OCI-LY3 (cell line): Measurements from ENCODE around the gene SLC4A1.

ENCODE experiments used
- H2AFZ ChIP-seq: fragments of 200-600, 300-600 bp; shearing (Covaris generic); 2 replicates; pipeline ENCODE4 v1.6.0; 2014; ENCODE audit warnings: antibody characterized with exemption, low read depth, low read length
- H3K27ac ChIP-seq: fragments of 200-600, 300-600 bp; sonication (generic); 2 replicates; pipeline ENCODE4 v1.5.1; 2014; ENCODE audit warnings: mild to moderate bottlenecking, low read length, moderate library complexity, mixed read lengths
- H3K27me3 ChIP-seq: fragments of 200-600, 300-600 bp; sonication (generic); 2 replicates; pipeline ENCODE4 v1.6.1; 2014; ENCODE audit warnings: low read depth, low read length, mixed read lengths
- H3K36me3 ChIP-seq: fragments of 200-600, 300-600 bp; sonication (generic); replicated peaks from 2 replicates; pipeline ENCODE3; 2014; ENCODE audit warnings: low read depth, low read length, mixed read lengths
- H3K4me1 ChIP-seq: fragments of 300-600, 200-600 bp; sonication (generic); 2 replicates; pipeline ENCODE4 v1.6.1; 2014; ENCODE audit warnings: low read length, mixed read lengths
- H3K4me2 ChIP-seq: fragments of 200-600, 300-600 bp; sonication (generic); 2 replicates; pipeline ENCODE4 v1.6.1; 2014; ENCODE audit warnings: low read length, mixed read lengths
- H3K4me3 ChIP-seq: fragments of 300-600, 200-600 bp; sonication (generic); 2 replicates; pipeline ENCODE4 v1.5.1; 2014; ENCODE audit warnings: antibody characterized with exemption, mild to moderate bottlenecking, low read length, moderate library complexity
- H3K79me2 ChIP-seq: fragments of 300-600, 200-600 bp; shearing (Covaris generic); 2 replicates; pipeline ENCODE4 v1.6.1; 2014; ENCODE audit warnings: mild to moderate bottlenecking, low read length, mixed read lengths
- H3K9ac ChIP-seq: fragments of 300-600, 200-600 bp; shearing (Covaris generic); 2 replicates; pipeline ENCODE4 v1.6.0; 2014; ENCODE audit warnings: mild to moderate bottlenecking, low read length, moderate library complexity
- H3K9me3 ChIP-seq: fragments of 200-600, 300-600 bp; shearing (Covaris generic); 2 replicates; pipeline ENCODE4 v1.6.1; 2014; ENCODE audit warnings: low read length, mixed read lengths; ENCODE audit not compliant: insufficient read depth
- H4K20me1 ChIP-seq: fragments of 200-600, 300-600 bp; sonication (generic); 2 replicates; pipeline ENCODE4 v1.6.1; 2016; ENCODE audit warnings: low read length, mixed read lengths; ENCODE audit not compliant: insufficient read depth
- CTCF ChIP-seq: fragments of 200-600, 300-600 bp; sonication (generic); IDR thresholded peaks from 2 replicates; pipeline ENCODE4 v1.5.1; 2014; ENCODE audit warnings: antibody characterized with exemption, low read length, low read depth
- EZH2phosphoT487 ChIP-seq: fragments of 200-600 bp; shearing (Covaris generic); IDR thresholded peaks from 2 replicates; pipeline ENCODE4 v1.6.1; 2018; ENCODE audit warnings: antibody characterized with exemption, mixed run types, low read depth

Gene SLC4A1

GRCh38 chr17:44267165-44267455 lies 825 bp downstream of the SLC4A1 start:
- peaks cover 4% of the 10 kb centered on the region; the same call in 1 of the 2 replicates for H3K4me1 ChIP-seq
- no peaks in the 10 kb centered on the region for H3K79me2 ChIP-seq
- H3K9me3 ChIP-seq, result no peaks in the 10 kb centered on the region
- H3K4me3 ChIP-seq, result no peak overlapping the region
- no peaks in the 10 kb centered on the region for H4K20me1 ChIP-seq
- H2AFZ ChIP-seq, result no peak overlapping the region
- H3K27ac ChIP-seq, result no peak overlapping the region
- H3K36me3 ChIP-seq, result no peaks in the 10 kb centered on the region
- no peaks in the 10 kb centered on the region for H3K27me3 ChIP-seq
- H3K4me2 ChIP-seq, result no peak overlapping the region
- no peak overlapping the region for H3K9ac ChIP-seq
- TF ChIP-seq CTCF (no peak), EZH2phosphoT487 (no peak)

- Histone ChIP-seq H3K4me1 (no peaks in the 10 kb centered on the region), H3K79me2 (no peaks in the 10 kb centered on the region), H2AFZ (no peak overlapping the region), H3K36me3 (no peaks in the 10 kb centered on the region), H3K27me3 (no peaks in the 10 kb centered on the region), H3K9ac (no peak overlapping the region), H3K4me2 (no peak overlapping the region), H4K20me1 (no peaks in the 10 kb centered on the region), H3K27ac (no peak overlapping the region), H3K9me3 (no peaks in the 10 kb centered on the region), H3K4me3 (no peak overlapping the region)
- TF ChIP-seq EZH2phosphoT487, result no peak
- 0 out of 2 replicates have a peak, but pooled peaks have one; percentile 20 for TF ChIP-seq CTCF
These were observed 1.4 kb downstream of the SLC4A1 start for GRCh38 chr17:44266402-44267164.

GRCh38 chr17:44263345-44263902 lies 4.5 kb downstream of the SLC4A1 start:
- no peaks in the 10 kb centered on the region for H3K36me3 ChIP-seq
- no peaks in the 10 kb centered on the region for H3K9me3 ChIP-seq
- TF ChIP-seq CTCF (no peak), EZH2phosphoT487 (no peak)
- H2AFZ ChIP-seq, result no peak overlapping the region
- no peaks in the 10 kb centered on the region for H3K4me1 ChIP-seq
- no peak overlapping the region for H3K4me3 ChIP-seq
- no peaks in the 10 kb centered on the region for H3K27me3 ChIP-seq
- H3K27ac ChIP-seq, result no peak overlapping the region
- no peak overlapping the region for H3K9ac ChIP-seq
- no peaks in the 10 kb centered on the region for H4K20me1 ChIP-seq
- H3K4me2 ChIP-seq, result no peak overlapping the region
- H3K79me2 ChIP-seq, result no peaks in the 10 kb centered on the region

GRCh38 chr17:44262654-44263225 lies 5.2 kb downstream of the SLC4A1 start:
- H3K36me3 ChIP-seq, result no peaks in the 10 kb centered on the region
- TF ChIP-seq EZH2phosphoT487 (no peak), CTCF (no peak)

More at GRCh38 chr17:44262654-44263225, 5.2 kb downstream of the SLC4A1 start:
- Histone ChIP-seq H3K27ac (no peak overlapping the region), H3K27me3 (no peaks in the 10 kb centered on the region), H3K4me1 (no peaks in the 10 kb centered on the region), H3K4me2 (no peak overlapping the region), H3K79me2 (no peaks in the 10 kb centered on the region), H2AFZ (no peak overlapping the region), H3K9ac (no peak overlapping the region), H3K9me3 (no peaks in the 10 kb centered on the region), H3K4me3 (no peak overlapping the region), H4K20me1 (no peaks in the 10 kb centered on the region)
